ENCODE data around the gene TMC4.

GRCh38 chr19:54156953-54157352 lies 16.0 kb downstream of the TMC4 start:
- no peak for TF ChIP-seq CTCF (IDR thresholded peaks at IDR 0.05)
- TF ChIP-seq POLR2A (IDR thresholded peaks at IDR 0.05): no peak

All from testis (tissue), 2 donors.